ENCODE data around the gene DCLK1.

The DCLK1 gene

GRCh38 chr13:36151591-36151990 is 20.4 kb upstream of the DCLK1 start:
- DNase-seq = no peak
- no peaks in the 10 kb centered on the region for H3K36me3 ChIP-seq (ENCODE audit: control insufficient read depth, insufficient read depth, low read length)

DNA sequence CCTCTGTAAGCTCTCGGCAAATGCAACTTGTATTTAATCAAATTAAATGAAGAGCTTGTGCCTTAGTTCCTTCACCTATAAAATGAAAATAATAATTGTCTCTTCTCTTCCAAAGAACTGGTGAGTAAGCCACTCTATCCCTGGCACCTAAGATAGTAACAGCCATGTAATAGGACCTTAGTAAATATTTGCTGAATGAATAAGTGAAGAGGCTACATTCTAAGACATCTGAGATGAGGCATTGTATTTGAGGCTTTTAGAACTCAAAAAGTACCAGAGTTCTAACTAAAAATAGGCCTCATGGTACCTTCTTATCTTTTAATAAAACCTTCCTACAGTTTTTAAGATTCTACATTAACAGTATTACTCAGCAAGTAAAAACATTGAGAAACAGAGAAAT is 17.3 kb upstream of the DCLK1 start:
- Histone ChIP-seq H3K4me1 (ENCODE audit: control insufficient read depth, low read depth, low read length) (no peaks in the 10 kb centered on the region), H3K27me3 (ENCODE audit: insufficient read depth, low read length, poor library complexity) (no peaks in the 10 kb centered on the region), H3K4me3 (ENCODE audit: low read length) (no peak overlapping the region), H3K36me3 (ENCODE audit: control insufficient read depth, insufficient read depth, low read length) (no peaks in the 10 kb centered on the region), H2BK15ac (replicated peaks; ENCODE audit: low read depth) (no peak overlapping the region), H4K8ac (ENCODE audit: low read depth, low read length) (no peak overlapping the region), H4K5ac (ENCODE audit: low read length) (no peak overlapping the region), H2AK5ac (ENCODE audit: low read length) (no peak overlapping the region), H3K56ac (ENCODE audit: low read length) (no peak overlapping the region), H2BK120ac (ENCODE audit: low read depth, low read length) (no peak overlapping the region), H3K79me1 (ENCODE audit: low read length) (no peaks in the 10 kb centered on the region), H3K18ac (ENCODE audit: low read length) (no peak overlapping the region), H3K27ac (ENCODE audit: low read depth, low read length) (no peak overlapping the region), H3K79me2 (ENCODE audit: control insufficient read depth, insufficient read depth, low read length) (no peaks in the 10 kb centered on the region), H3K23ac (ENCODE audit: low read length) (no peak overlapping the region), H2BK5ac (ENCODE audit: low read length) (no peak overlapping the region), H3K4ac (ENCODE audit: low read depth, low read length) (no peak overlapping the region), H3K9ac (ENCODE audit: low read length) (no peak overlapping the region), H3K4me2 (ENCODE audit: low read length) (no peak overlapping the region)
- no CpG with 5 or more reads among the region's 1 CpG for WGBS (ENCODE audit: extremely low coverage, insufficient coverage, low lambda C conversion rate)
- no peak for DNase-seq

More at GRCh38 chr13:36151591-36151990, 20.4 kb upstream of the DCLK1 start:
- Histone ChIP-seq H3K9ac (ENCODE audit: low read length) (no peak overlapping the region), H3K56ac (ENCODE audit: low read length) (no peak overlapping the region), H4K8ac (ENCODE audit: low read depth, low read length) (no peak overlapping the region), H2BK5ac (ENCODE audit: low read length) (no peak overlapping the region), H2AK5ac (ENCODE audit: low read length) (no peak overlapping the region), H3K79me1 (ENCODE audit: low read length) (no peaks in the 10 kb centered on the region), H3K4me3 (ENCODE audit: low read length) (no peak overlapping the region), H3K4me2 (ENCODE audit: low read length) (no peak overlapping the region), H3K18ac (ENCODE audit: low read length) (no peak overlapping the region), H3K79me2 (ENCODE audit: control insufficient read depth, insufficient read depth, low read length) (no peaks in the 10 kb centered on the region), H3K23ac (ENCODE audit: low read length) (no peak overlapping the region), H2BK120ac (ENCODE audit: low read depth, low read length) (no peak overlapping the region), H3K4me1 (ENCODE audit: control insufficient read depth, low read depth, low read length) (no peaks in the 10 kb centered on the region), H3K27me3 (ENCODE audit: insufficient read depth, low read length, poor library complexity) (no peaks in the 10 kb centered on the region), H2BK15ac (replicated peaks; ENCODE audit: low read depth) (no peak overlapping the region), H3K4ac (ENCODE audit: low read depth, low read length) (no peak overlapping the region), H3K27ac (ENCODE audit: low read depth, low read length) (no peak overlapping the region), H4K5ac (ENCODE audit: low read length) (no peak overlapping the region)
- no CpG with 5 or more reads among the region's 1 CpG for WGBS (ENCODE audit: extremely low coverage, insufficient coverage, low lambda C conversion rate)

DNA sequence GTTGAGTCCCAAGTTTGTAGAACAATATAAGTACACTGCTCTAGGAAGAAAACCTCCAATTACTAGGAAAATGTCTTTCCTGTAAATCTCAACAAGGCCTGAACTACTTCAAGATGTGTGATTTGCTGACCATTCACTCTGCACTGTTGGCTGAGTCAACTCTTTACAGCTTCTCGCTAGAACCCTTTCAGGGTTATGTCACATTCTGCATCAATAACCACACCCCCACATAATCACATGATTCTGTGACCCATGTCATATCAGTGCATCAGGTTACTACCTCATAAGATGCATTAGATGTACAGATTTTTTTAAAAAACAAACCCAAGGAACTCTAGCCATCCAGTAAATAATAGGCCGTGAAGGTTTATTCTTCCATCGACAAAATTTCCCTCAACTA is 16.1 kb upstream of the DCLK1 start:
- no peak overlapping the region for H2AK5ac ChIP-seq (ENCODE audit: low read length)

GRCh38 chr13:36146511-36147269 is 15.5 kb upstream of the DCLK1 start:
- H2BK15ac ChIP-seq (replicated peaks; ENCODE audit: low read depth) = no peak overlapping the region
- no peaks in the 10 kb centered on the region for H3K27me3 ChIP-seq (ENCODE audit: insufficient read depth, low read length, poor library complexity)
- no peak overlapping the region for H3K27ac ChIP-seq (ENCODE audit: low read depth, low read length)
- H3K36me3 ChIP-seq (ENCODE audit: control insufficient read depth, insufficient read depth, low read length) = no peaks in the 10 kb centered on the region
- H3K9ac ChIP-seq (ENCODE audit: low read length) = no peak overlapping the region
- DNase-seq = no peak
- H3K56ac ChIP-seq (ENCODE audit: low read length) = no peak overlapping the region
- H3K4me2 ChIP-seq (ENCODE audit: low read length) = no peak overlapping the region
- no peak overlapping the region for H4K8ac ChIP-seq (ENCODE audit: low read depth, low read length)
- H3K4me1 ChIP-seq (ENCODE audit: control insufficient read depth, low read depth, low read length) = no peaks in the 10 kb centered on the region
- H2AK5ac ChIP-seq (ENCODE audit: low read length) = no peak overlapping the region
- no peak overlapping the region for H2BK120ac ChIP-seq (ENCODE audit: low read depth, low read length)
- H2BK5ac ChIP-seq (ENCODE audit: low read length) = no peak overlapping the region
- no peaks in the 10 kb centered on the region for H3K79me2 ChIP-seq (ENCODE audit: control insufficient read depth, insufficient read depth, low read length)
- no peak overlapping the region for H3K23ac ChIP-seq (ENCODE audit: low read length)
- no peaks in the 10 kb centered on the region for H3K79me1 ChIP-seq (ENCODE audit: low read length)
- WGBS (ENCODE audit: extremely low coverage, insufficient coverage, low lambda C conversion rate) = no CpG with 5 or more reads among the region's 4 CpGs
- H3K18ac ChIP-seq (ENCODE audit: low read length) = no peak overlapping the region
- H3K4me3 ChIP-seq (ENCODE audit: low read length) = no peak overlapping the region
- no peak overlapping the region for H4K5ac ChIP-seq (ENCODE audit: low read length)
- H3K4ac ChIP-seq (ENCODE audit: low read depth, low read length) = no peak overlapping the region

More for the DNA sequence above, 16.1 kb upstream of the DCLK1 start:
- H2BK5ac ChIP-seq (ENCODE audit: low read length) = no peak overlapping the region
- no CpG with 5 or more reads among the region's 3 CpGs for WGBS (ENCODE audit: extremely low coverage, insufficient coverage, low lambda C conversion rate)
- H3K4ac ChIP-seq (ENCODE audit: low read depth, low read length) = no peak overlapping the region
- no peaks in the 10 kb centered on the region for H3K79me2 ChIP-seq (ENCODE audit: control insufficient read depth, insufficient read depth, low read length)
- no peaks in the 10 kb centered on the region for H3K79me1 ChIP-seq (ENCODE audit: low read length)
- no peak overlapping the region for H3K27ac ChIP-seq (ENCODE audit: low read depth, low read length)
- no peak overlapping the region for H3K4me2 ChIP-seq (ENCODE audit: low read length)
- H3K56ac ChIP-seq (ENCODE audit: low read length) = no peak overlapping the region
- no peak overlapping the region for H3K4me3 ChIP-seq (ENCODE audit: low read length)
- H3K23ac ChIP-seq (ENCODE audit: low read length) = no peak overlapping the region
- H3K18ac ChIP-seq (ENCODE audit: low read length) = no peak overlapping the region
- no peak overlapping the region for H4K8ac ChIP-seq (ENCODE audit: low read depth, low read length)
- H2BK120ac ChIP-seq (ENCODE audit: low read depth, low read length) = no peak overlapping the region
- no peak overlapping the region for H2BK15ac ChIP-seq (replicated peaks; ENCODE audit: low read depth)
- H3K9ac ChIP-seq (ENCODE audit: low read length) = no peak overlapping the region
- no peak overlapping the region for H4K5ac ChIP-seq (ENCODE audit: low read length)
- H3K4me1 ChIP-seq (ENCODE audit: control insufficient read depth, low read depth, low read length) = no peaks in the 10 kb centered on the region
- no peaks in the 10 kb centered on the region for H3K36me3 ChIP-seq (ENCODE audit: control insufficient read depth, insufficient read depth, low read length)
- H3K27me3 ChIP-seq (ENCODE audit: insufficient read depth, low read length, poor library complexity) = no peaks in the 10 kb centered on the region
- no peak for DNase-seq

DNA sequence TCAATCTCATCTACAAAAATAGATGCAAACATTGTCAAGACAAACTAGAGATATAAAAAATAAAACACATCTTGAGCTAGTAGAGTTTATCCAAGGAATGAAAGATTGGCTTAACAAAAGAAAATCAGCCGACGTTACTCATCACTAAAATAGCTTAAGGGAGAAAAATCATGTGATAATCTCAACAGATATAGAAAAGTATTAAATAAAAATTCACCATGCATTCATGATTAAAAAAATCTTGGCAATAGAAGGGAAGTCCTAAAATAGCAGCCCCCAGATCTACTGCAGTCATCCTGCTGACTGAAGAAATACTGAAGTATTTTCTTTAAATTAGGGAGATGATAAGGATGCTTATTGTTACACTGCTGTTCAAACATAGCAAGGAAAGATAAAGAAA is 12.6 kb upstream of the DCLK1 start:
- H2BK5ac ChIP-seq (ENCODE audit: low read length) = no peak overlapping the region
- no peak overlapping the region for H3K9ac ChIP-seq (ENCODE audit: low read length)
- no peaks in the 10 kb centered on the region for H3K79me1 ChIP-seq (ENCODE audit: low read length)
- no peak overlapping the region for H3K27ac ChIP-seq (ENCODE audit: low read depth, low read length)
- no peak overlapping the region for H3K4ac ChIP-seq (ENCODE audit: low read depth, low read length)
- H3K36me3 ChIP-seq (ENCODE audit: control insufficient read depth, insufficient read depth, low read length) = no peaks in the 10 kb centered on the region
- H3K23ac ChIP-seq (ENCODE audit: low read length) = no peak overlapping the region
- no peak for DNase-seq
- H2BK120ac ChIP-seq (ENCODE audit: low read depth, low read length) = no peak overlapping the region
- no peak overlapping the region for H4K8ac ChIP-seq (ENCODE audit: low read depth, low read length)
- H3K27me3 ChIP-seq (ENCODE audit: insufficient read depth, low read length, poor library complexity) = no peaks in the 10 kb centered on the region
- WGBS (ENCODE audit: extremely low coverage, insufficient coverage, low lambda C conversion rate) = no CpG with 5 or more reads among the region's 2 CpGs
- H3K4me3 ChIP-seq (ENCODE audit: low read length) = no peak overlapping the region
- H3K56ac ChIP-seq (ENCODE audit: low read length) = no peak overlapping the region
- no peak overlapping the region for H4K5ac ChIP-seq (ENCODE audit: low read length)
- H3K18ac ChIP-seq (ENCODE audit: low read length) = no peak overlapping the region
- H3K79me2 ChIP-seq (ENCODE audit: control insufficient read depth, insufficient read depth, low read length) = no peaks in the 10 kb centered on the region
- no peak overlapping the region for H3K4me2 ChIP-seq (ENCODE audit: low read length)
- no peaks in the 10 kb centered on the region for H3K4me1 ChIP-seq (ENCODE audit: control insufficient read depth, low read depth, low read length)
- H2AK5ac ChIP-seq (ENCODE audit: low read length) = no peak overlapping the region
- no peak overlapping the region for H2BK15ac ChIP-seq (replicated peaks; ENCODE audit: low read depth)

GRCh38 chr13:36142735-36143134 is 11.6 kb upstream of the DCLK1 start:
- Histone ChIP-seq H3K4me2 (ENCODE audit: low read length) (no peak overlapping the region), H4K5ac (ENCODE audit: low read length) (no peak overlapping the region), H3K9ac (ENCODE audit: low read length) (no peak overlapping the region), H2BK120ac (ENCODE audit: low read depth, low read length) (no peak overlapping the region), H3K27me3 (ENCODE audit: insufficient read depth, low read length, poor library complexity) (no peaks in the 10 kb centered on the region), H3K18ac (ENCODE audit: low read length) (no peak overlapping the region), H3K79me1 (ENCODE audit: low read length) (no peaks in the 10 kb centered on the region), H3K36me3 (ENCODE audit: control insufficient read depth, insufficient read depth, low read length) (no peaks in the 10 kb centered on the region), H3K4me3 (ENCODE audit: low read length) (no peak overlapping the region), H3K4ac (ENCODE audit: low read depth, low read length) (no peak overlapping the region), H3K27ac (ENCODE audit: low read depth, low read length) (no peak overlapping the region), H3K56ac (ENCODE audit: low read length) (no peak overlapping the region), H2AK5ac (ENCODE audit: low read length) (no peak overlapping the region), H3K4me1 (ENCODE audit: control insufficient read depth, low read depth, low read length) (no peaks in the 10 kb centered on the region), H4K8ac (ENCODE audit: low read depth, low read length) (no peak overlapping the region), H2BK5ac (ENCODE audit: low read length) (no peak overlapping the region), H3K79me2 (ENCODE audit: control insufficient read depth, insufficient read depth, low read length) (no peaks in the 10 kb centered on the region), H2BK15ac (replicated peaks; ENCODE audit: low read depth) (no peak overlapping the region), H3K23ac (ENCODE audit: low read length) (no peak overlapping the region)
- no peak for DNase-seq

Data from mesendoderm (in vitro differentiated cells).